K562 (cell line): ENCODE measurements around the gene MRTFB. TPM values are rescaled to one million over a fixed set of nuclear protein-coding genes. Genes with fewer than 3 reads are reported as not detected.

Source experiments
- ATAC-seq: fragments of 200-7000 bp; cut with Tn5 transposase; 3 replicates; pipeline ENCODE4 v1.9.1; 2020; ENCODE audit warnings: moderate library complexity
- BruUV-seq: library from RNA; stranded (reverse); fragments of 400-500 nt; replicated peaks from 2 replicates; lab custom pipeline; 2021; lab: Mats Ljungman, UMichigan
- CTCF ChIA-PET: fragments of 300-600 bp; formaldehyde crosslinking; extraction: SDS; loops from one replicate; lab custom pipeline; 2021; ENCODE audit warnings: low intra/inter-chr PET ratio; lab: Yijun Ruan, JAX
- POLR2A ChIA-PET: fragments of 300-600, 350-650 bp; sonication (Branson Sonifier 250); formaldehyde crosslinking; extraction: SDS; loops from one replicate; lab custom pipeline; 2021; ENCODE audit warnings: antibody characterized with exemption, inconsistent platforms; lab: Yijun Ruan, JAX
- DNase-seq, 4 experiments: peaks; one replicate each; pipeline versions ENCODE4 v3.0.0 to v3.0.0-alpha.2; 2011 to 2018; ENCODE audit warnings: low spot score in 3 of 4, mixed read lengths in 3 of 4; ENCODE audit errors: extremely low read depth in 1 of 4
- FAIRE-seq: peaks from 2 replicates; lab custom pipeline; 2011; peaks lifted over from hg19 to GRCh38; lab: Jason Lieb, UNC
- H2AFZ ChIP-seq: 2 replicates; pipeline ENCODE4 v1.6.0; 2011; ENCODE audit warnings: low read depth, low read length, control low read depth, inconsistent platforms
- H3K27ac ChIP-seq: fragments of 200-600 bp; 3 replicates; pipeline ENCODE4 v1.8.0; 2011; ENCODE audit warnings: low read depth, mild to moderate bottlenecking, control low read depth, inconsistent platforms, low read length, moderate library complexity, mixed read lengths; ENCODE audit errors: extremely low read depth
- H3K27me3 ChIP-seq, 2 experiments: fragments of 300-600 bp in 1 of 2; 2 replicates in 1 of 2; 3 replicates in 1 of 2; pipeline versions ENCODE4 v1.6.0 to v1.8.0; 2011; ENCODE audit warnings: inconsistent platforms in 2 of 2, low read length in 2 of 2, mild to moderate bottlenecking in 1 of 2, mixed read lengths in 1 of 2, moderate library complexity in 1 of 2; ENCODE audit not compliant: control insufficient read depth in 2 of 2, insufficient read depth in 2 of 2
- H3K36me3 ChIP-seq: fragments of 300-600 bp; 3 replicates; pipeline ENCODE4 v1.8.0; 2011; ENCODE audit warnings: mild to moderate bottlenecking, low read length, inconsistent platforms; ENCODE audit not compliant: control insufficient read depth, insufficient read depth
- H3K4me1 ChIP-seq, 2 experiments: fragments of 200-600 bp in 1 of 2; replicated peaks in 1 of 2; 2 replicates in 1 of 2; 3 replicates in 1 of 2; pipeline versions ENCODE4 v1.5.1 to v1.8.0; 2011; ENCODE audit warnings: inconsistent platforms in 2 of 2, low read length in 2 of 2, mild to moderate bottlenecking in 1 of 2, mixed read lengths in 1 of 2, moderate library complexity in 1 of 2; ENCODE audit not compliant: control insufficient read depth in 2 of 2, insufficient read depth in 2 of 2
- H3K4me2 ChIP-seq: 2 replicates; pipeline ENCODE4 v1.6.1; 2011; ENCODE audit warnings: low read length, control low read depth, inconsistent platforms, mixed read lengths; ENCODE audit not compliant: insufficient read depth
- H3K4me3 ChIP-seq: fragments of 200-600 bp; sonication (generic), shearing (Covaris generic); 2 replicates; pipeline ENCODE4 v1.5.1; 2016; ENCODE audit warnings: control low read depth, inconsistent platforms
- H3K79me2 ChIP-seq: fragments of 200-600 bp; 3 replicates; pipeline ENCODE4 v1.8.0; 2011; ENCODE audit warnings: low read length, inconsistent platforms; ENCODE audit not compliant: control insufficient read depth, insufficient read depth
- H3K9ac ChIP-seq, 2 experiments: 2 replicates each; pipeline versions ENCODE4 v1.6.0 to v1.6.1; 2011; ENCODE audit warnings: low read depth in 2 of 2, low read length in 2 of 2, control low read depth in 1 of 2, inconsistent platforms in 1 of 2, mild to moderate bottlenecking in 1 of 2, mixed read lengths in 1 of 2; ENCODE audit not compliant: insufficient read depth in 1 of 2
- H3K9me1 ChIP-seq: one replicate; pipeline ENCODE4 v1.6.0; 2011; ENCODE audit warnings: inconsistent platforms, mild to moderate bottlenecking, low read length, moderate library complexity; ENCODE audit not compliant: control insufficient read depth, insufficient read depth
- H3K9me3 ChIP-seq: replicated peaks from 2 replicates; pipeline ENCODE4 v1.5.1; 2011; ENCODE audit warnings: low read depth, low read length, inconsistent platforms; ENCODE audit not compliant: control insufficient read depth, insufficient read depth
- H4K20me1 ChIP-seq: replicated peaks from 2 replicates; pipeline ENCODE4 v1.6.1; 2011; ENCODE audit warnings: low read length, inconsistent platforms, mixed read lengths; ENCODE audit not compliant: control insufficient read depth, insufficient read depth
- HMGN3 ChIP-seq: IDR thresholded peaks from 2 replicates; pipeline ENCODE4 v1.6.1; 2011; ENCODE audit warnings: borderline replicate concordance, low read depth, mild to moderate bottlenecking, mixed read lengths, low read length; ENCODE audit not compliant: insufficient read length; ENCODE audit errors: extremely low read depth
- NFE2L1 ChIP-seq: fragments of 450-650 bp; IDR thresholded peaks from 2 replicates; pipeline ENCODE4 v1.6.1; 2016; ENCODE audit warnings: missing genetic modification characterization, low read depth, mild to moderate bottlenecking, missing compliant biosample characterization, moderate library complexity, borderline replicate concordance
- YBX1 ChIP-seq: fragments of 450-650 bp; IDR thresholded peaks from 2 replicates; pipeline ENCODE4 v1.7.1; 2016; ENCODE audit warnings: mild to moderate bottlenecking
- ZEB2 ChIP-seq: fragments of 450-650 bp; IDR thresholded peaks from 2 replicates; pipeline ENCODE4 v1.6.1; 2016
- ZNF239 ChIP-seq: fragments of 250-450 bp; sonication (Bioruptor Pico); IDR thresholded peaks from 2 replicates; pipeline ENCODE4 v1.4.0; 2020; ENCODE audit warnings: mild to moderate bottlenecking
- ZNF77 ChIP-seq: fragments of 250-450 bp; sonication (Bioruptor Pico); IDR thresholded peaks from 2 replicates; pipeline ENCODE4 v1.5.0; 2020
- ZNF778 ChIP-seq: fragments of 450-650 bp; formaldehyde crosslinking; IDR thresholded peaks from 2 replicates; pipeline ENCODE4 v1.4.0; 2020; ENCODE audit warnings: mild to moderate bottlenecking, moderate library complexity
- WGBS: fragments of 100-300 bp; shearing (Covaris generic); methylation state at CpG from one replicate; pipeline ENCODE4 v1.1.6; 2016; ENCODE audit warnings: low coverage, mixed read lengths; ENCODE audit not compliant: insufficient coverage; ENCODE audit errors: missing lambda C conversion rate; 5-methylcytosine and 5-hydroxymethylcytosine counted together
- in situ Hi-C: fragments of 300-500 bp; cut with MboI; formaldehyde crosslinking; loops from 4 replicates; pipeline ENCODE4 v1.15.0; 2018; ENCODE audit warnings: inconsistent platforms, mixed read lengths
- intact Hi-C: fragments of 100-400 bp; cut with micrococcal nuclease; formaldehyde crosslinking; loops from 2 replicates; pipeline ENCODE4 v1.14.2; 2022
- polyA plus RNA-seq, 8 experiments: library from polyadenylated mRNA; depleted of rRNA in 4 of 8; stranded (reverse) in 5 of 8; unstranded in 3 of 8; fragments of >200 nt; fragmentation: Nextera tagmentation in 2 of 8; fragmentation: Illumina TruSeq in 1 of 8; extraction: Ambion mirVana in 2 of 8; extraction: Trizol in 1 of 8; gene quantifications; 2 replicates each; pipeline versions ENCODE4 v1.2.1 to v1.2.3, GENCODE V29; 2011 to 2014; ENCODE audit warnings: inconsistent platforms in 1 of 8, missing spikeins in 1 of 8
- total RNA-seq, 7 experiments: library from RNA; depleted of rRNA in 6 of 7; stranded (reverse); fragments of >200 nt in 6 of 7; fragmentation: Illumina TruSeq in 2 of 7; extraction: Trizol in 2 of 7; gene quantifications; 2 replicates each; pipeline versions ENCODE4 v1.2.1 to v1.2.3, GENCODE V29; 2011 to 2021; ENCODE audit warnings: low replicate concordance in 1 of 7
- TF ChIP-seq, protein P1 (sequence below): fragments of 250-450 bp; sonication (Bioruptor Pico); IDR thresholded peaks from 2 replicates; pipeline ENCODE4 v1.8.0; 2021; ENCODE audit warnings: borderline replicate concordance, mild to moderate bottlenecking, moderate library complexity; ENCODE audit not compliant: poor library complexity, severe bottlenecking
- TF ChIP-seq, protein P2 (sequence below), 2 experiments: fragments of 450-650 bp in 1 of 2; IDR thresholded peaks; 2 replicates each; pipeline ENCODE4 v1.6.1; 2011 to 2017; ENCODE audit warnings: low read depth in 2 of 2, antibody characterized with exemption in 1 of 2, borderline replicate concordance in 1 of 2, low read length in 1 of 2, mild to moderate bottlenecking in 1 of 2, mixed read lengths in 1 of 2; ENCODE audit not compliant: control insufficient read depth in 1 of 2
- TF ChIP-seq, protein P3 (sequence below): sonication (generic); formaldehyde crosslinking; IDR thresholded peaks from 2 replicates; pipeline ENCODE4 v1.8.0; 2022; ENCODE audit warnings: mild to moderate bottlenecking, low read depth, missing genetic modification reagents

The MRTFB gene
- total and polyA plus RNA-seq, 9 of the 15 experiments (the other 6 are each of a cell fraction or from before 2014, with no cell fraction given) = 2.2 to 12.7 (median 7.0) TPM

DNA sequence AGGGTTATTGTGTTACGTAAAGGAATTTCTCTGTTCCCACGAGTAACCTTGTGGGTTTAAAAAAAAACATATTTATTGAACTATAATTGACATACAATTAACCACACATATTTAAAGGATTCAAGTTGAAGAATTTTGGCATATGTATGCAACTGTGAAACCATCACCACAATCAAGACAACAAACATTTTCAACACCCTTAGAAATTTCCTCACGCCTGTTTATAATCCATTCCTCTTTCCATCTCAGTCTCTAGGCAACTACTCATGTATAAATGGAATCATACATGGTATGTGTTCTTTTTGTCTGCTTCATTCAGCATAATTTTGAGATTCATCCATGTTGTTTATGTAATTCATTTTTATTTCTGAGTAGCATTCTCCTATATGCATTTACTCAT is 104.0 kb downstream of the MRTFB start:
- no peaks in the 10 kb centered on the region for H3K9me3 ChIP-seq
- no peaks in the 10 kb centered on the region for H4K20me1 ChIP-seq
- H3K4me2 ChIP-seq = no peak overlapping the region
- ChIA-PET POLR2A (interaction anchor here (0.5 kb wide), 1 partner anchor 8 kb away, joined by 3 read pairs; no protein-coding TSS in a partner anchor), CTCF (no interaction called here)
- ATAC-seq (no peak), FAIRE-seq (no peak), DNase-seq (no peak)
- H3K27ac ChIP-seq = no peak overlapping the region
- no peaks in the 10 kb centered on the region for H3K27me3 ChIP-seq
- intact Hi-C loops = no loop called here
- no peaks in the 10 kb centered on the region for H3K9me1 ChIP-seq
- no peak overlapping the region for H2AFZ ChIP-seq
- in situ Hi-C loops = no loop called here
- H3K36me3 ChIP-seq = no peaks in the 10 kb centered on the region
- no peak overlapping the region for H3K9ac ChIP-seq
- no peaks in the 10 kb centered on the region for H3K79me2 ChIP-seq
- BruUV-seq = no TSS peak
- WGBS = 77% methylated on average over 3 of the region's 3 CpGs
- H3K4me1 ChIP-seq = no peaks in the 10 kb centered on the region
- H3K4me3 ChIP-seq = no peak overlapping the region
- TF ChIP-seq HMGN3 (no peak), ZEB2 (no peak), NFE2L1 (tag) (no peak), ZNF239 (CRISPR knock-in tag) (no peak), YBX1 (no peak), ZNF778 (no peak), ZNF77 (CRISPR knock-in tag) (no peak)
- TF ChIP-seq, protein P1, sequence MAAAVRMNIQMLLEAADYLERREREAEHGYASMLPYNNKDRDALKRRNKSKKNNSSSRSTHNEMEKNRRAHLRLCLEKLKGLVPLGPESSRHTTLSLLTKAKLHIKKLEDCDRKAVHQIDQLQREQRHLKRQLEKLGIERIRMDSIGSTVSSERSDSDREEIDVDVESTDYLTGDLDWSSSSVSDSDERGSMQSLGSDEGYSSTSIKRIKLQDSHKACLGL (CRISPR knock-in tag) = no peak
- TF ChIP-seq, protein P2, sequence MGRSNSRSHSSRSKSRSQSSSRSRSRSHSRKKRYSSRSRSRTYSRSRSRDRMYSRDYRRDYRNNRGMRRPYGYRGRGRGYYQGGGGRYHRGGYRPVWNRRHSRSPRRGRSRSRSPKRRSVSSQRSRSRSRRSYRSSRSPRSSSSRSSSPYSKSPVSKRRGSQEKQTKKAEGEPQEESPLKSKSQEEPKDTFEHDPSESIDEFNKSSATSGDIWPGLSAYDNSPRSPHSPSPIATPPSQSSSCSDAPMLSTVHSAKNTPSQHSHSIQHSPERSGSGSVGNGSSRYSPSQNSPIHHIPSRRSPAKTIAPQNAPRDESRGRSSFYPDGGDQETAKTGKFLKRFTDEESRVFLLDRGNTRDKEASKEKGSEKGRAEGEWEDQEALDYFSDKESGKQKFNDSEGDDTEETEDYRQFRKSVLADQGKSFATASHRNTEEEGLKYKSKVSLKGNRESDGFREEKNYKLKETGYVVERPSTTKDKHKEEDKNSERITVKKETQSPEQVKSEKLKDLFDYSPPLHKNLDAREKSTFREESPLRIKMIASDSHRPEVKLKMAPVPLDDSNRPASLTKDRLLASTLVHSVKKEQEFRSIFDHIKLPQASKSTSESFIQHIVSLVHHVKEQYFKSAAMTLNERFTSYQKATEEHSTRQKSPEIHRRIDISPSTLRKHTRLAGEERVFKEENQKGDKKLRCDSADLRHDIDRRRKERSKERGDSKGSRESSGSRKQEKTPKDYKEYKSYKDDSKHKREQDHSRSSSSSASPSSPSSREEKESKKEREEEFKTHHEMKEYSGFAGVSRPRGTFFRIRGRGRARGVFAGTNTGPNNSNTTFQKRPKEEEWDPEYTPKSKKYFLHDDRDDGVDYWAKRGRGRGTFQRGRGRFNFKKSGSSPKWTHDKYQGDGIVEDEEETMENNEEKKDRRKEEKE (IDR thresholded peaks at IDR 0.05; ENCODE audit: borderline replicate concordance in 1 of 2, control insufficient read depth in 1 of 2, low read depth in 2 of 2, low read length in 1 of 2) = no peak
- TF ChIP-seq, protein P3, sequence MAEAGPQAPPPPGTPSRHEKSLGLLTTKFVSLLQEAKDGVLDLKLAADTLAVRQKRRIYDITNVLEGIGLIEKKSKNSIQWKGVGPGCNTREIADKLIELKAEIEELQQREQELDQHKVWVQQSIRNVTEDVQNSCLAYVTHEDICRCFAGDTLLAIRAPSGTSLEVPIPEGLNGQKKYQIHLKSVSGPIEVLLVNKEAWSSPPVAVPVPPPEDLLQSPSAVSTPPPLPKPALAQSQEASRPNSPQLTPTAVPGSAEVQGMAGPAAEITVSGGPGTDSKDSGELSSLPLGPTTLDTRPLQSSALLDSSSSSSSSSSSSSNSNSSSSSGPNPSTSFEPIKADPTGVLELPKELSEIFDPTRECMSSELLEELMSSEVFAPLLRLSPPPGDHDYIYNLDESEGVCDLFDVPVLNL = no peak
